PC-3 (cell line): Measurements from ENCODE around the gene ITPRIP.

Source experiments
- CTCF ChIP-seq: fragments of 300-600 bp; sonication (generic); conservative IDR thresholded peaks from 2 replicates; pipeline ENCODE4 v1.5.1; 2017; ENCODE audit warnings: antibody characterized with exemption, low read depth, mild to moderate bottlenecking, low read length
- EZH2 ChIP-seq: fragments of 300-600 bp; sonication (generic); IDR thresholded peaks from one replicate; pipeline ENCODE4 v1.6.1; 2017; ENCODE audit warnings: antibody characterized with exemption, mild to moderate bottlenecking, low read length; ENCODE audit not compliant: unreplicated experiment

DNA sequence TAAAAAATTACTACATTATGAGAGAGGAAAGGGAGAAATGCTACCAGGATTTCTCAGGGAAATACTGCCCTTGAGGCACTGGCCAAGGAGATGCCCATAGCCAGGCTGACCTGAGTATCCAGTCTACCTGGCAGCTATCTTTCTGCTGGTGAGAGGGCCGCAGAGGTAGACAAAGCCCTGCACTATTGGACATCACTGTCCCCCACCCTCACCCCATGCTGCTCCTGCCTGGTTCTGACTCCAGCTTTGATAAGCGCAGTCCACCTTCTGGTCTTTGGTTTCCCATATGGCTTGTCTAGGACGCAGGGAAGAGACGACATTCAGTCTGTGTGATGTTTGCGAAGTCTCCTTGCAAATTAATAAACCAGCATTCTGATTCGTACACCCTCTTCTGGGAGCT, 3.7 kb downstream of the ITPRIP start:
- TF ChIP-seq CTCF, result no peak
- TF ChIP-seq EZH2, result no peak
